ENCODE results near the gene LARP6.
"Not testable (repeated sequence)": the region's sequence is repeated elsewhere in the genome, so short reads cannot be mapped to it uniquely, and the experiment has no call there.

Gene LARP6

DNA sequence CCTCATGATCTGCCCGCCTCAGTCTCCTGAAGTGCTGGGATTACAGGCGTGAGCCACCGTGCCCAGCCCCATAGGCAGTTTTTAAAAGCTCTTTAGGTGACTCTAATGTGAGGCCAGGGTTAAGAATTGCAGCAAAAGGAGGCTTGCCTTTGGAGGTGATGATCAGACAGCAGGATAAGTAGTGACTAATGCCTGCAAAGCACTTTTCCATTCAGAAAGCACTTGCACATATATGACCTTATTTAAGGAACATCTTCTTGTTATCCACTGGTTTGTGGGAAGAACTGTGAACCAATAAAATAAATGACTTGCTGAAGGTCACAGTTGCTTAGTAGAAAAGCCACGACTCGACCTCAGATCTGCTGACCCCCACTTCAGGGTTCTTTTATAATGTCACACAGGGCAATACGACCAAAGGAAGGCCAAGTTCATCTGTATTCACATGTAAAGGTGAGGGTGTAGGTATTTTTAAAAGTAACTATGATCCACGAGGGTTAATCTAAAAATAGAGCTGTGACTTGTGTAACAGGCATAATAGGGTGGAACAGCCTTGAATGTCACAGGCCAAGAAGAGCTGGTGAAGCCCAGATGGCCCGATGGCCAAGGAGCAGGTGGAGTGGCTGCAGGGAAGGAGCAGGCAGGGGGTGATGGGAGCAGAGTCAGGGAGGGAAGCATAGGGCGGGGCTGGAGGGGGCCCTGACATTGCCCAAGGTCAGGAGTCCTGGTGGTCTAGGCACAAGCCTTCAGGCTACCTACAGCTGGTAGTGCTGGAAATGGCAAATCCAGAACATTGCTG is 24.4 kb downstream of the LARP6 start:
- DNase-seq, result no peak

DNA sequence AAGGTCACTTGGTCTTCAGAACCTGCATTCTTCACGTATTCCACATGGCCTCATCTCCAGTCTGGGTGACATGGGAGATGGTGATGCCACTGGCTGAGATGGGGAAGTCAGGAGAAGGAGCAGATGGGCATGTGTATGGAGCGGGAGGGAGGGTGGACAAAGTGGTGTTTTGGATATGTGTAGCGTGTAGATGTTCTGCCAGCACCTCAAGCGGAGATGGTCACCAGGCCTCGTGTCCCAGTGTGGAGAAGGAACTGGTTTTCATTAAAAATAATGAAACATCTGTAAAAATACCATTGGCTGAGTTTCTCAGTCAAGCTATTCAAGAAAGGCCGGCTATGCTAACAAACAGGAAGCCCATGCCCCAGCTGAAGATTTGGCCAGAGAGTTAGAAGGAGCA is 26.2 kb downstream of the LARP6 start:
- DNase-seq, result no peak

DNA sequence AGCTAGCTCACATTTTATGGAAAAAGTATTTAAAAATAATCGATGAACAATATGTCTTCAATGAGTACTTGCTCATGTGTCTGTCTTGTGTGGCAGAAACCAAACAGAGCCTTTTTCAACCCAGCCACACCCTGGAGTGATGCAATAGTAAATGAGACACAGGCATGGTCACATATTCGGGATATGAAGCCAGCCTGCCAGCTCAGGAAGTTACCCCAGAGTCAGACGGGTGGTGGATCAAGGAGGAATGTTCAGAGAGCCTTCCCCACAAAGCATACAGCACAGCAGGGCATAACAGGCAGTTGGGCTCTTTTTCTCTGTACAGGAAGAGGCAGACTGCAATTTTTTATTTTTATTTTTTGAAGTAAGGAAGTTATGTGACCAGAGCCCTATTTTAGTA is 27.3 kb downstream of the LARP6 start:
- no peak for DNase-seq

- DNase-seq, result no peak
These were observed 28.1 kb downstream of the LARP6 start for GRCh38 chr15:70825841-70826240.

GRCh38 chr15:70823196-70823595 is 30.8 kb downstream of the LARP6 start:
- no peak for DNase-seq

DNA sequence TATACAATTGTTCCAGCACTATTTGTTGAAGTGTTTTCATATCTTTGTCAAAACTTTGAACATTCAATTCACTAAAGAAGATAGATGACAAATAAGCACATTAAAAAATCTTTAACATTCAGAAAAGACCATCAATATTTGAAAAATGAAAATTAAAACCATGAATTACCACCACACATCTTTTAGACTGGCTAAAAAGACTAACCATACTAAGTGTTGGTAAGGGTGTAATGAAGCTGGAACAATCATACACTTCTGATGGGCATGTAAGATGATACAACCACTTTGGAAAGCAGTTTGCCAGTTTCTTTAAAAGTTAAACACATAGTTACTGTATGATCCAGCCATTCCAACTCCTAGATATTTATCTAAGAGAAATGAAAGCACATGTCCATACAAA is 33.7 kb downstream of the LARP6 start:
- DNase-seq, result no peak

DNA sequence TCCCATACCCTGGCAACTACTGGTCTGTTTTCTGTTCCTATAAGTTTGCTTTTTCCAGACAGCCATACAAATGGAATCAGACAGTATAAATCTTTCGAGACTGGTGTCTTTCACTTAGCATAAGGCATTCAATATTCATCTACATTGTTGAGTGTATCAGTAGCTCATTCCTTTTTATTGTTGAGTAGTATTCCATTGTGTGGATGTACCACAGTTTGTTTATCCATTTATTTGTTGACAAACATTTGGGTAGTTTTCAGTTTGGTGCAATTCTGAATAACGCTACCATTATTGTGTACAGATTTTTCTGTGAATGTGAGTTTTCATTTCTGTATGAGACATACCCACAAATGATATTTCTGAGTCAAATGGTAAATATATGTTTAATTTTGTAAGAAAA is 35.4 kb downstream of the LARP6 start:
- no peak for DNase-seq

GRCh38 chr15:70817266-70817665 is 36.7 kb downstream of the LARP6 start:
- no peak for DNase-seq

DNA sequence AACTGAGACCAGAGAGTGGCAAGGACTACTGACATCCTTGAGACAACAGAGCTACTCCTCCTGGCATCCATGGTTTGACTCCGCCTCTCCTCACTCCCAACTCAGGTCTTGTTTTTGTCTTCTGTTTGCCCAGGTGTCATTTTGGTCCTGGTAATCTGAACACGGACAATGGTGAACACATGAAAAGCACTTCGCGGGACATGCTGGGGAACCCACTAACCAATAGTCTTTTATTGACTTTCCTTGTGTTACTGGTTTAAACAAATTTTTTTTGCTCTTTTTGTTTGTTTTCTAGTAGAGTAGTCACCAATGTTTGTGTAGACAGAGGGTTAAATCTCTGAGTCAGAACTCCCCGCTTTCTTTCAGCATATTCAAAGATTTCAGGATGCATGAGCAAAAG is 38.4 kb downstream of the LARP6 start:
- DNase-seq, result no peak

DNA sequence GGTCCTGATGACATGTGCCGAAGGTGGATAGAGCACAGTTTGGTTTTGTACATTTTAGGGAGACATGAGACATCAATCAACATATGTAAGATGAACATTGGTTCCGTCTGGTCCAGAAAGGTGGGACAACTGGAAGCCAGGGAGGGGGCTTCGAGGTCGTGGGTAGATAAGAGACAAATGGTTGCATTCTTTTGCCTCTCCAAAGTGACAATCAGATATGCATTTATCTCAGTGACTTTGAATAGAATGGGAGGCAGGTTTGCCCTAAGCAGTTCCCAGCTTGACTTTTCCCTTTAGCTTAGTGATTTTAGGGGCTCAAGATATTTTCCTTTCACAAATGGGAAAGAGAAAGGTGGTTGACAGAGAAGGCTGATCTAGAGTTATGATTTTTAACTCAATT is 38.9 kb downstream of the LARP6 start:
- not testable (repeated sequence) for DNase-seq

DNA sequence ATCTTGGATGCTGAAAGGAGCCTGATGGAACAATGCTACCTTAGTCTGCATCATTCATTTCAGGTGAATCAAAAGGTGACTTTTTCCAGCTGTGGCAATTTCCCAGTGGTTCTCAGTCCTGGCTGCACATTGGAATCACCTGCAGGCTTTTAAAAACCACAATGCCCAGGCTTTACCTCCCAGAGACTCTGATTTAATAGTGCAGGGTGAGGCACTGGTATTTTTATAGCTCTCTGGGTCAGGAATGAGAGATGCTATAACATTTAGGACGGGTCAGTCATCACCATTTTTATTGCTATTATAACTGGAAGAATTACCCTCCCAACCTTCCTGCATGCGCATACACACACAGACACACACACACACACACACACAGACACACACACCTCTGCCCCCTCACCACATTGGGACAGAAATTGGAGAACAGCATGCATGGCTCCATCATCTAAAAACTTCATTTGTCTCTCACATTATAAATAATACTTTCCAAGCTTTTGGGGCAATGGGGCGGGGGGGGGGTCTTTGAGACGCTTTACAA is 41.1 kb downstream of the LARP6 start:
- no peak for DNase-seq

GRCh38 chr15:70810916-70811578 is 42.9 kb downstream of the LARP6 start:
- no peak for DNase-seq

GRCh38 chr15:70806992-70807712 is 46.8 kb downstream of the LARP6 start:
- DNase-seq, result no peak

DNA sequence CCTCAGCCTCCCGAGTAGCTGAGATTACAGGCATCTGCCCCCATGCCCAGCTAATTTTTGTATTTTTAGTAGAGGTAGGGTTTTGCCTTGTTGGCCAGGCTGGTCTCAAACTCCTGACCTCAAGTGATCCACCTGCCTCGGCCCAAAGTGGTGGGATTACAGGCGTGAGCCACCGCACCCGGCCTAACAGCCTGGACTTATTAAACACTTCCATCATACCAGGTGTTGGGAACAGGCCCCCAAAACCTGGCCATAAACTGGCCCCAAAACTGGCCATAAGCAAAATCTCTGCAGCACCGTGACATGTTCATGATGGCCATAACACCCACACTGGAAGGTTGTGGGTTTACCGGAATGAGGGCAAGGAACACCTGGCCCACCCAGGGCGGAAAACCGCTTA is 49.6 kb downstream of the LARP6 start:
- not testable (repeated sequence) for DNase-seq

GRCh38 chr15:70802629-70803028 is 51.3 kb downstream of the LARP6 start:
- no peak for DNase-seq

DNA sequence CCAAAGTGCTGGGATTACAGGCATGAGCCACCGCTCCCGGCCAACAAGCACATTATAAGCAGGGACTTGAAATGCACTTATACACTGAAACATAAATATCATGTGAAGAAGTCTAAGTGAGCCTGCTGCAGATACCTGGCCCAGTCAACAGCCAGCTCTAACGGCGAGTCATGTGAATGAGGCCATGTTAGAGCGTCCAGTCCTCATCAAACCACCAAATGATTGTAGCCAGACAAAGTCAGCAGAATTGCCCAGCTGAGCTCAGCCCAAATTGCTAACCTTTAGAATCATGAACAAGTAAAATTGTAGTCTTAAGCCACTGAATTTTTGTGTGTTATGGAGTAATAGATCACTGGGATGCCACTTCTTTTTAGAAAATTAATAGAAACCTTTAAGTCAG is 52.8 kb downstream of the LARP6 start:
- no peak for DNase-seq

DNA sequence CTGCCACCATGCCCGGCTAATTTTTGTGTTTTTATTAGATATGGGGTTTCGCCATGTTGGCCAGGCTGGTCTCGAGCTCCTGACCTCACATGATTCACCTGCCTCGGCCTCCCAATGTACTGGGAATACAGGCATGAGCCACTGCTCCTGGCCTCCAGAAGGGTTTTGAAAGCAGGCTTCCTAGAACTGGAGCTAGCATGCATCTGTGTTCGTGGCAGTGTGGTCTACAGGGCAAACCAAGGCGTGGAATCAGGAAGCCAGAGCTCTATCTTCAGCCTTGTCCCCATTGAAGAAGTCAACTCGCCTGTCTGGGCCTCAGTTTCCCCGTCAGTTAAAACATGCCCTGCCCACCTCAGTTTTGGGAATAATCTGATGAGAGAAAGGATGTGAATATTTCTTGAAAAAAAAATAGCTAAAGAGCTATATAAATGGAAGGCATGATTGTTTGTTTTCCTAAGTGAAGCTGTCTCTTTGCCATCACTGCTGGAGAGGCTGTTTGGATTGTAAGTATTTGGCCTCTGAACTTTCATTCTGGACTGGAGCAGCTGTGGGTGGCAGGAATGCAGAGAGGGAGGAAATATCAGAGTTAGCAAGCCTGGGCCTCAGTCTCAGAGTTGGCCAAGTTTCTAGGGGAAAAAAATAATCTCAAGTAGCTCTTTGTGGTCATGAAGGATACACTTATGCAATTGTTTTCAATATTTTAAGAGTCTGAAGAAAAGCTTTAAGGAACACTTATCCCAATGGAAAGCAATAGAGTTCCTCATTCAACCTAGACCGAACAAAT is 54.1 kb downstream of the LARP6 start:
- no peak for DNase-seq

DNA sequence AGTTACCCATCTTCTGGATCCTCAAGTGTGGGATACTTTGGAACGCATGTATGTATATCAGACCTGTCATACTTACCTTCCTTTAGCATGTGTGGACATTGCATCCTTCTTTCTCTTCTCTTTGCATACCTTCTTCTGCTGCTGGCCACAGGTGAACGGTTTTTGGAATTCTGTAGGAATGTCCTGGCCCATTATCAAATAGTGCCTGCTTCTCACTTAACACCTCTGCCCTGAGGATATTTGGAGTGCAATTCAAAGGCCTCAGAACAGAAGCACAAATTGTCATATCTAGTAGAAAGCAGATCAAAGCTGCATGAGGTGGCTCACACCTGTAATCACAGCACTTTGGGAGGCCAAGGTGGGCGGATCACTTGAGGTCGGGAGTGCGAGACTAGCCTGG is 56.5 kb downstream of the LARP6 start:
- DNase-seq, result no peak

GRCh38 chr15:70796516-70797310 is 57.2 kb downstream of the LARP6 start:
- no peak for DNase-seq

- DNase-seq, result no peak
These were observed 58.7 kb downstream of the LARP6 start for GRCh38 chr15:70795311-70795665.

DNA sequence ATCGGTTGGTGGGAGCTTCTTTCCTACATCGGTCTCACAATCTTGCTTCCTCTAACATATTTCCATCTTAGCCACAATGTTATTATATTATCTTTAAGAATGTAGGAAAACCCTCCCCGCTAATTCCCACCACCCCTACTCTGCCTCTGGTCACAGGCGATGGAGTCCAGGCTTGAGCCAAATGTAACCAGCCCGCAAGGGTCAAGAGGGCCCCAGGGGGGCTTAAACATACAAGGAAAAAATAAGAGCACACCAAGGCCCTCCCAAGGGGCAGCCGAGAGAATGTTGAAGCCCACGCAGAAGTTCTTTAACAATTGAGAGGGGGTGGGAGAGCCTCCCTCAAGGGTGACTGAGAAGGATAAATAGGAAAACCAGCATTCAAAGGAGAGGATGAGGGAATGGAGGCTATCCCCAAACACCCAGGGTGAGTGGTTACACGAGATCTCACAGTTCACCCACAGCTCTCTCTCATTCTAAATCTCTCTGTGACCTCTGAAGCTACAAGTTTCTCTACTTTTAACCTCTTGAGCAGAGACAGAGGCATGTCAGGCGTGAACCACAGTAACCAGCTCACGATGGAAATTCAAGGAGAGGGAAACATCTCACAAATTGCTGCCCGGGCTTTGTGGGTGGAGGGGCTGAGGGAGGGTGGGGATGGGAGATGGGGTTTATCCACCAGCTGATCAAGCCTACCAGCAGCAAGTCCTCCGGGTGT is 59.2 kb downstream of the LARP6 start:
- no peak for DNase-seq
